T-helper 2 cell (primary cell): ENCODE data around the gene CARD9.

Experiments used
- DNase-seq, 5 experiments: peaks; one replicate each; pipeline versions ENCODE4 v3.0.0 to v3.0.0-alpha.2; 2012 to 2022

CARD9 gene

DNA sequence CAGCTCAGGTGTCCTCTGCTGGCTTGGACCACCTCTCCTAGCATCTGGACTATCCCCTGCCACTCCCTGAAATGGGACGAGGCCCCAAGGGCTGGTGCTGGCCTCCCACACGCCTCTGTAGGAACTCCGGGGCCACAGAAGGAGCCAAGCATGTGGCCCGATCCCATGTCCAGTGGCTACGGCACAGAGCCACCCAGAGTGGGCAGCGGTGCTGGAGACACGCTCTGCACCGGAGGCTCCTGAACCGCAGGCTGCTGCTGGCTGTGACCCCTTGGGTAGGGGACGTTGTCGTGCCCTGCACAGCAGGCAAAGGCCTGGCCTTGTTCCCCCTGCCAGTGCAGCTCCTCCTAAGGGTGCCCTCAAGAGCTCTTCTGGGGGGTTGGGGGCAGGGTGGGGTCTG lies 6.4 kb upstream of the CARD9 start:
- DNase-seq, result no peak

DNA sequence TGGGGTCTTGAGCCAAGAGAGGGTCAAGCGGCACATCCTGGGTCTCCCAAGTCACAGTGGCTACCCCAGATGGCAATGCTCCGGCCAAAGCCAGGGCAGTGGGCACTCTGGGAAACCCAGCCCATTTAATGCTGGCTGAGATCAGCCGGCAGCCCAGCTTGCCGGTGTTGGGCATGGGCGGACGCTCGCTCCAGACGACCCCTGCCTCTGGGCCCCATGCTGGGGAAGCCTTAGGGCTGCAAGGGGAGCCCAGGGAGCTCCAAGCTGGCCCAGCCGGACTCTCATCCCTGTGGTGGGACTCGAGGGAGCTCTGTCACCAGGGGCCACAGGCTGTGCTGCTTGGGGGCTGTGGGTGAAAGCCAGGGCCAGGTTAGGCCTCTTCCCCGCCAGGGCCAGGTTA lies 5.9 kb upstream of the CARD9 start:
- no peak for DNase-seq

DNA sequence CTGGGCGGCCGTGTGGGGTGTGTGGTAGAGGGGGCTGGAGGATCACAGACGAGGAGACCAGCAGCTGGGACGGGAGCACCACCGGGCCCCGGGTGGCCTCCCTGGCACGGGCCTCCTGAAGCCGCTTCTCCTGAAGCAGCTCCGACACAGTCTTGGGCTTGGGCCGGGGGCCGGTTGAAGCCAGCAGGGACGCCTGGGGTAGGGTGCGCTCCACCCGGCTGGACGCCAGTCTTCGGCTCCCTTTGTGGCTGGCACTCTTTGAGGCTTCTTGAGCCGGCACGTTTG lies 5.5 kb upstream of the CARD9 start:
- DNase-seq, result no peak

DNA sequence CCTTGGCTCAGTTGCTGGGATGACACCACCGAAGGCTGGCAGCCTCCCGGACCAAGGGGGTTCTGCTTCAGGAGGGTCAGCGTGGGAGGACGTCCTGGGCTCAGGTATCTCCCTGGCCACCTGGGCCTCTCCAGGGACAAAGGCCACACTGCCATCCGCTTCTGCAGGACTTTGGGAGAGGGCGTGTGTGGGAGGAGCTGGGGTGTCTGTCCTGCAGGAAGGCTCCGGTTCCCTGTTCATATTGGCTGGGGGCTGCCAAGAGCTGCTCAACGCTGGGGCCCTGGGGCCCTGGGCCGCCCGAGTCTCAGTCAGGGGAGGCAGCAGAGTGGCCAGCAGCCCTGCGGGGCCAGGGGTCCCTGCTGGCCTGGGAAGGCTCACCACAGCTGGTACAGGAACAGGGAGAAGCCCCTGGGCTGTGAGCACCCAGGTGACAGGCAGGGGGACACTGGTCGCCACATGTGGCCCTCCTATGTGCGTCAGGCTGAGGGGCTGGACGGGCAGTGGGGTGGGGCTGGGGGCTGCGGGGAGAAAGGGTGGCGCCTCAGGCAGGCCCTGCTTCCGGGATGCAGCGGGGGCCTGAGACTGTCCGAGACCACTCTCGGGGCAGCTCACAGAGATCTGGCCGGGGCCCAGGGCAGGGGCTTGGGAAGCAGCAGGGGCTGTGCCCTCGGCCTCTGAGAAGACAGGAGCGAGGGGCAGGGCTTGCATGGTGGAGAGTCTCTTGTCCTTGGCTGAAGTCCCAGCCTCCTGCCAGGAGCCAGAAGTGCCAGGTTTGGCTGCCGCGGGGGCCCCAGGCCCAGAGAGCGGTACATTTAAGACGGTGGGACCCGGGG lies 4.9 kb upstream of the CARD9 start:
- no peak for DNase-seq

DNA sequence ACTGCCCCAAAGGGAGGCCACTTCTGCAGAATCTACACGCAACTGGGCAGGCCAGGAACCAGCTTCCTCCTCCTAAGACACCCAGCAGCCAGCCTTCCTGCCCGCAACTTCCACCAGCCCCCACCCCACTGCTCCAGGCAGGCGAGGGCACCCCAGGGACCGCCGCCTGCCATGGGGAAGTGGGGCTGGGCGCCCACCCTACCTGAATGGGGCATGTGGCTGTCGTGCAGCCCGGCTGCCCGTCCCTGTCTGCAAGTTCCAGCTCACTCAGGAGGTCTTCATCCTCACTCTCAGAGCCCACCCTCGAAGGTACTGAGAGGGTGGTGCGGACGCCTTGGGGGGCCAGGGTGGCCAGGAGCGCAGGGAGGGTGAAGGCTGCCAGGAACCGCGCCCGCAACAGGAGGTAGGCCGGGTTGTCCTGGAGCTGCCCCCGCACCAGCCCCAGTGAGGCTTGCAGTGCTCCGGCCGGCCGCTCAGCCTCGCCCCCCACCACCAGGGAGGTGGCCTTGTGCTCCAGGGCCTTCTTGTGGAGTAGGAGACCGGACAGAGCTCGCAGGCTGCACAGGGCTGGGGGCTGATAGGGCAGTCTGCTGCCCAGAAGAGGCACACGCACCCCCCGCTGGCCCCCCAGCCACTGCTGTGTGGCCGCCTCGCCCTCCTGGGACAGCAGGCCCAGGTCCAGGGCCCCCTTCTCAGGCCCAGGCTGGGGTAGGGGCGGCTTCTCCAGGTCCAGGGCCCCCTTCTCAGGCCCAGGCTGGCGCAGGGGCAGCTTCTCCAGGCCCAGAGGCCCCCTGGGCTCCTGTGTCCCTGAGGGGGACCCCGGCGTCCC lies 4.1 kb upstream of the CARD9 start:
- DNase-seq, result no peak

DNA sequence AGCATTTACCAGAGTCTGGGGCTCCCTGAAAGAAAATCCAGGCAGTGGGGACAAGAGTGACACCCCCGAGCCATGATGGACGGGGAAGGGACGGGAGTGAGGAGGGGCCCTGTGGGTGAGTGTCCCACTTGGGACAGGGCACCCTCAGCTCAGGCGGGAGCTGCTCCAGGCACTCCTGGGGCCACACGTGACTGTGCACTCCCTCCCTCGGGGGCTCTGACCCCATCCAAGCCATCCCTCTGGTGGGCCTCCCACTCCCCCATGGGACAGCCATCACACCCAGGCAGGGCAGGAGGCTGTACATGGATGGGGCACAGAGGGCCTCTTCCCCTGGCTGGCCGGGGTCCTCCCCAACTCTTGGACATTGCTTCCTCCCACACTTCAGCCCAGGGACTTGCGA lies 3.0 kb upstream of the CARD9 start:
- no peak for DNase-seq

DNA sequence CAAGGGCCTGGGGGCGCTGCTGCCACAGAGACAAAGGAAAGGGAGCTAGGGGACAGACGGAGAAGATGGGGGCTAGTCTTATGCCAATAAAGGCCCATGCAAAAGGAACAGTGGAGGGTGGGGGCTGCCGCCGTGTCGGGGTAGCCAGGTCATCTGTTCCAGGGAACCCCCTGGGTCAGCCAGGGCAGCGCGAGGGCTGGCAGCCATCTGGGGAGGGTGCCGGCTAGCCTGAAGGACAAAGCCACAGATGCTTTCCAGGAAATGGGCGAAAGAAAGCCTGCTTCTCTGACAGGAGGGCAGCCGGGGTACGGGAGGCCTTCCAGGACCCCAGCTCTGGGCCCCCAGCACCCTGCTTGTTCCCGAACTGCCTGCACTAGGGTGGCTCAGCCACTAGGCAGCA lies 1.6 kb upstream of the CARD9 start:
- DNase-seq, result no peak

DNA sequence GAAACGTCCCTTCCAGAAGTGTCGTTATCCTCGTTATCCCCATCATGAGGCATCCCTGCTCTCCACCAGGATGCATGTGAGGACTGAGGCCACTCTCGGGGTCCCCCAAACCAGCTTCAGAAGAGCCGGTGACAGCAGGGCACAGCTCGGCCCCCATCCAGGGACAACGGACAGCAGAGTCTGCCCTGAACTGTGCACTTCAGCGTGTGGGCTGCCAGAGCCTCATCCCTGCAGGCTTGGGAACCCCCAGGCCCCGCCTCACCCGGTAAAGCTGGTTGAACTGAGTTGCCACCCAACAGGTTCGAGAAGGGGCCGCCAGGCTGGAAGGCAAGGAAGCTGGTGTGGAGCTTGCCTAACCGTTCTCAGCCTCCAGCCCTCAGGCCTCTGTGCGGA lies 710 bp upstream of the CARD9 start:
- no peak for DNase-seq

DNA sequence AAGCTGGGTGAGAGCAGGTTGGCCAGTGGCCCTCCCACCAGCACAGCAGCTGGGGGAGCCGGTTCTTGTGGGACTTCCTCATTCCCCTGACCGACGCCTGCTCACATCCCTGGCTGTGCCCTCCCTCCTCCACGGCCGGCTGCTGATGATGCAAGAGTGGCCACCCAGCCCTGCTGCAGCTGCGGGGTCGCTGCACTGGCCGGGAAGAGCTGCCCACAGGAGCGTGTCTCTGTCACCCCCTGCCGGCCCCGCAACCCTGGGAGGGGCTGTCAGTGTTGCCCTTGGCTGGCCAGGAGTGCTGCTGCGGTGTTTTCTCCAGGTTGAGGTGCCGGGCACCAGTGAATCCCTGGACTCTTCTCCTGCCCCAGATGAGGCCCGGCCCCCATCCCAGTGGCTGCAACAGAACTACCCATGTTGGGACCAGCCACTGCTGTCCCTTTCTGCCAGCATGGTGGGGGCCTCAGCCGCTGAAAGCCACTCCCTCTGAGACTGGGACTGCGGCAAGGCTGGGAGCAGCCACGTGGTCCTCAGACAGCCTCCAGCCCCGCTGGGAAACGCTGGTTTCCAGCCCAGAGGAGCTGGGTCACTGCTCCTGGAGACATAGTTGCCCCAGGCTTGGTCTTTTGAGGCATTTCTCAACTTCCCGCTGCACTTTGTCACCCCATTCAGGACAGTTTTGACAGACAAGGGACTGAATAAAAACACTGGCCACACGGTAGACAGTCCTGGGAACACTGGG lies 739 bp downstream of the CARD9 start:
- DNase-seq, result no peak

DNA sequence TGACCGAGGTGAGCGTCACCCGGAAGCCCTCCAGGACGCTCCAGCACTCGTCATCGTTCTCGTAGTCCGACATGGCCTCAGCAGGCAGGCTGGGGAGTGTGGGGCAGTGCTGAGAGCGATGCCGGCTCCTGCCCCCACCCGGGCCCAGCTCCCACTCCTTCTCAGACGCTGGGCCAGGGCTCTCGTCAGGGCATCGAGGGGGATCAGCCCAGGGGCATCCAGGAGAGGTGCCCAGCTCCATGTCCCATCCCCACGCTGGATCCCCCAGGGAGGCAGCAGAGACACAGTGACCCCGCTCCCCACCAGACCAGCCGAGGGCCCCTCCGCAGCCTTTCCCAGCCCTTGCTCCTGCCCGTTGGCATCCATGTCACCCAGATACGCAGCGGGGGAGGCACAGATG lies 1.5 kb downstream of the CARD9 start:
- DNase-seq, result no peak

DNA sequence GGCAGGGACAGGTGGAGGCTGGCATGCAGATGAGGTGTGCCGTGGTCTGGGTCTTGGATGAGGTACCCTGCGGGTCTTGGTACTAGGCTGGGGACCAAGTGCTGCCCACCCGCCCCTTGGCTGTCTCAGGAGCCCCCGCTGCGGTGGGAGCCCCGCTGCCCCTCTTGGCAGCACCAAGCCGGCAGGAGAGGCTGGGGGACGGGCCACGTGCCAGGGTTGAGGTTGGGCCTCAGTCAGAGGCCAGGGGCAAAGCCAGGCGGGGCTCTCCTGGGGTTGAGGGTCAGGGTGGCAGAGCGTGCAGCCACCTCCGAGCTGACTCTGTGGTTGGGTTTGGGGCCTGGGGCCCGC lies 2.0 kb downstream of the CARD9 start:
- no peak for DNase-seq

DNA sequence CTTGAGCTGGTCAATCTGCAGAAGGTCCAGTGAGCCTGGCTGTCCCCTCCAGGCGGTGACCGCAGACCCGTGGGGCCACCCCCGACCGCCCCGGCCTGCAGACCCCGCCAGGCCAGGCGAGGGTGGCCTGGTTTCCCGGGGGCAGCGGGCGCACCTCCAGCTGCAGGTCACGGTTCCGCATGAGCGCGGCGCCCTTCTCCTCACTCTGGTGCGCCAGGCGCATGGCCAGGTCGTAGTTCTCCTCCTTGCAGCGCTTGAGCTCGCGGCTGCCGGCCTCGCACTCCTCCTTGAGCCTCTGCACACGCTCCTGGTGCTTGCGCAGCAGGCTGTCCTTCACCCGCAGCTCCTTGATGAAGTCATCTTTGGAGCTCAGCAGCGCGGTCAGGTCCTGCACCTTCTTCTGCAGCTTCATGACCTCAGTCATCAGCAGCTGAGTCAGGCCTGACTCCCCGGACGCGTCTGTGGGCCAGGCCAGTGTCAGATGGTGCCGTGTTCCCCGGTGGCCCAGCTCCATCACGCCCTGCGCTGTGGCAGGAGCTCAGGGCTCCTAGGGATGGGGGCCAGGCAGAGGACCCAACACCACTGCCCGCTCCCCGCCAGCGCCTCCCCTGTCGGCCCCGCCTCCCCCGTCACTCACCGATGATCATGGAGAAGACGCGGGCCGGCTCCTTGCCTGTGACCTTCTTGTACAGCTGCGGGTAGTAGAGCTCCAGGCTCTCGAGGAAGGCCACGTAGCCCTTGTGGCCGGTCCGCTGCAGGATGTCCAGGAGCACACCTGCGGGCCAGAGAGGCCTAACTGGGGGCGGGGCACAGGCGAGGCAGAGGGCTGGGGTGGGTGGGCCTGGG lies 2.6 kb downstream of the CARD9 start:
- DNase-seq, result no peak

DNA sequence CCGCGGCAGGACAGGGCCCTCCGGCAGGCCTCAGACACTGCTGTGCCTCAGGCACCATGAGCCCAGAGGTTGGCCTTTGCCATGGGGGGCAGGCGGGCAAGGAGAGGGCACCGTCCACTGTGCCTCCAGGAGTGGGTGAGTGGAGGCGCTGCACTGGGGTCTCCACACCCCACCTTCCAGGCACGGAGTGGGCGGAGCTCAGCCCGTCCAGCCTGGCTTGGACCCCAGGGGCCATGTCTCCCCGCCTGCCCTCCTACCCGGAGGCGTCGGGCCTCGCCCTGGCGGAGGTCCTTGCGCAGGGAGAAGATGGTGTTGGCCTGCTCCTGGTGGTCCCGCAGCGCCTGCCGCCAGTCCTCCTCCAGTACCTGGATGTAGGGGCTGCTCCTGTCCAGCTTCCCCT lies 3.4 kb downstream of the CARD9 start:
- no peak for DNase-seq

DNA sequence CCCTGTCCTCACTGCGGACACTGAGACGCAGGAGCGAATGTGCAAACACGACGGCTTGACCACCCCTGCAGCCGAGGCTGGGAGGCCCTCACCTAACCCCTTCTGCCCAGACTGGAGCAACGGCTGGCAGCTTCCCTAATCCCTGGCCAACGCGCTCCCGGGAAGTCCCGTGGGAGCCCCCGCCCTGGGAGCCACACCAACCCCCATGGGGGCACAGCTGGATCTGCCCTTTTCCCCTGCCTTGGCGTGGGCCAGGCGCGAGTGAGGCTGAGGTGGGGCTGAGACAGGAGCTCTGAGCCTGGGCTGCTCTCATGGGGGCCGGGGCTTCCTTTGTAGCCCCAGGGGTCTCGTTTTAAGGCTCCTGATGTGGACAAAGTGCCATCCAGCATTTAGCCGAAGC lies 5.3 kb downstream of the CARD9 start:
- no peak for DNase-seq

DNA sequence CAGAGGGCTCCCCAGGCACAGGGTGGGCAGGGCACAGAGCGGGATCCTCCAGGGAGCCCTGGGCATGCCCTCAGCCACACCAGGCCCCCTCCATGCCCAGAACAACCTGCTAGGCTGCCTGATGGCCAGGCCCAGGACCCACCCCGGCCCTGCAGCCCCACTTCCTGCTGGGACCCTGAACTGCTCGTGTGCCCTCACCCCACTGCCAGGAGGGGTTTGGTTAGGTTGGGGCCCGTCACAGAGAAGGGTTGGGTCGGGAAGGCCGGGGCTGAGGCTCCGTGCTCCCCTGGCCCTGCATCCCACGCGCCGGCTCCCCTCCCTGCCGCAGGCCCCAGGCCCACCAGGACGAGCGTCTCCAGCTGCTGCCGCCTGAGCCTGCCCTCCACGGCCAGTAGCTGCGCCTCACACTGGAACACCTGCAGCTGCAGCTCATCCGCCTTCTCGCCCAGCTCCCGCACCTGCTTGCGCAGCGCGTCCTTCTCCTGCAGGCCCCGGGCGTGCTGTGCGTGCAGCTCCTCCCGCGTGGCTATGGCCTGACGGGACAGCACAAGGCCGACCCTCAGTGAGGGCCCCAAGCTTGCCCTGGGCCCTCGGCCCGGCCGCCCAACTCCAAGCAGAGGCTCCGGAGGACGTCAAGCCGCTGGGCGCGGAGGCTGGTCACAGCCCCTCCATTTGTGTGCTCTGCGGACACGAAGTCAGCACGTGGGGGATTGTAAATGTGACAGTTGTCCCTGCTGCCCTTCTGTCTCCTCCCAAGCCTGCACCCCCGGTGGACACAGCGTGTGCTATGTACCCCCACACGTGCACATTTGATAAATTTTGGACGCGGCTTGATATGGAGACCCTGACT lies 5.9 kb downstream of the CARD9 start:
- DNase-seq, result no peak

DNA sequence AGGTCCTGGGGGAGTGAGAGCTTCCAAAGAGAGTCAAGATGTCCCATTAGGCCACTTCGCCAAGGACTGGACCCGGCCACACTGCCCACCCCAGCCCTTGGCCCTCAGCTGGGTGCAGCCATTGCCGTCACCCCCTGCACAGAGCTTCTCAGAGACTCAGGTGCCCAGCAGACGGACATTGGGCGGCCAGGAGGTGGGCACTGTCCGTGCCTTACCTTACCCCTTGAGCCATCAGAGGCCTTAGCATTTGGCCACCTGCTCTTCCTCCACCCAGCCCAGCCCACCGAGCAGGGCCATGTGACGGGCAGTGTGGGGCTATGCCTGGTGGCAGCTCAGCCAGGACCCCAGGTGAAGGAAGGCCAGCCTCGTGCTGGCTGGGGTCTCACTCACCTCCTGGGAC lies 6.6 kb downstream of the CARD9 start:
- DNase-seq, result no peak

DNA sequence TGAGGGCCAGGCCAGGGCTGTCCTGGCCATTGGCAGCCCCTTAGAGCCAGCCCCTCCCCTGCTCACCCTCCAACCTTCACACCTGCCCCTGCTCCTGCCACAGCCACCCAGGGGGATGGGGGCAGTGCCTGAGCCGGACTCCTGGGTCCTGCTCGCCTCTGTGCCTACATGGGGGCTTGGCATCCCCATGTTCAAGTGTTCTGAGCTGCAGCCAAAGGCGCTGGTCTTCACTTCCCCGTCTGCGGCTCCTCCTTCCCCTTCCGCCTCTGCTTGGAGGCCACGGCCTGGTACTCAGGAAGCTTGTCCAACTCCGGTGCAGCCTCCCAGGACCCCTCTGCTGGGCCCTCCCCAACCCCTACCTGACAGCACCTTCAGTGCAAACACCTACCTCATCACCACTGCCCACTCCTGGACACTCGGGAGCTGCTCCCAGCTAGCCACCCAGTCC lies 7.7 kb downstream of the CARD9 start:
- DNase-seq, result no peak

DNA sequence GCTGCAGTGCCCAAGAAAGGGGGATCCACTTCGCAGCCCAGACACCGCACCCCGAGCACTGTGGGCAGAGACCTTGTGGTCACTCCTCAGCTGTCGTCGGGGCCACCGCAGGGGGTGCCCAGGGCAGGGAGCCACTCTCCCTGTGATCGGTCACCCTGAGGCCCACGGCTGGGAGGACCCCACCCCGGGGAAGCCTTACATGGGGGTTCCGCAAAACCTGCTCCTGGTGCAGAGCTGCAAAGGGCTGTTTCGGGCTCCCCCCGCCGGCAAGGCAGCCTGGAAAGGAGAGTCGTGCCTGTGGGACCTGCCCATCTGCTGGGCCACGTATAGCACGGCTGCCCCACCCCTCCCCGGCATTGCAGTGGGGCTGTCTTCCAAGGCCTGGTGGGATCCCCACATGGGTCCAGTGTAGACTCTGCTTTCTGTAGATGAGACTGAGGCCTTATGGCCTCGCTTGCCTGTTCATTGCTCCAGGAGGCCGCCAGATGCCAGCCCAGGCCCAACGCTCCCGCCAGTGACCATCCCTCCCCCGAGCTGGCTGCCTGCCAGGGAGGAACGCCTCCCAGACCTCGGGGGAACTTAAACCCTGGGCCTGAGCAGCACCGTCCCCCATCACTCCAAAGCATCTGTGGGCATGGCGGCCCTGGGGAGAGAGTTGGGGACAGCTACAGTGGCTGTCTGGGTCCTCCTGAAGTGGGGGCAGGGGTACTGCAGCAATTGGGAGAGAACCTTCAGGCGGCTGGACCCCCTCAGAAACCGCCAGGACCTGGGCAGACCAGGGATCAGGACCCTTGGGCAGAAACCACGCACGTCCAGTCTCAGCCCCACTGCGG lies 8.3 kb downstream of the CARD9 start:
- DNase-seq, result no peak

DNA sequence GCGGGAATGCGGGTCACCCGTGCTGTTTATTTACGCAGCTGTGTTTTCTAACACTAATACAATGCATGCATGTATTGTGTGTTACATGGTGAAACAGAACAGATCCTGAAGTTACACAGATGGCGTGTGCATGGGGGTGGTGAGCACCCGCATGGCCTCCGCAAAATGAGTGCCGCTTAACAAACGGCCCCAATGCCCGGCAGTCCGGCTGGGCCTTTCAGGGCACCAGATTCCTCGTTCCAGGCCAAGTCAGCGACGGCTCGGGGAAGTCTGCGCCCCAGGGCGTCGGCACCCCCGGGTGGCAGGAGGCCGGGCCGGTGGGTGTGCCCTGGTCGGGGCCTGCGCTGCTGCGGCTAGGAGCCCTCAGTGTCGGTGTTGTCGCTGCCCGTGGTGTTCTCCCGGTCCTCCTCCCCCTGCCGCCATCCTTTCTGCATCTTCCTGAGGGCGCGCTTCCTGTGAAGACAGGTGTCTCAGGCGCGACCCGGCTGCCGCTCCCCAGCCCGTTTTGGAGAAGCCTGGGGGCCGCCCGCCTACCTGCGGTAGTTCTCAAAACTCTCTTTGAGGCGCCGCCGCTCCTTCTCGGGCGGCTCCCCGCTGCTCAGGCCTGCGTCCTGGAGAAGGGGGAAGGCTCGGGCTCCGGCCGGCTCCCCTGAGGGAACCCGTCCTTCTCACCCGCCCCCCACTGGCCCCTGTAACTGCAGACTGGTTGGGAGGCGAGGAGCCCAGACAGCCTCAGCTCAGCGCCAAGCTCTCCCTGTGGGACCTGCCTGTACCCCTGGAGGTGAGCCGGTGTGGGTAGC lies 9.3 kb downstream of the CARD9 start:
- DNase-seq, result no peak
